Left ventricle myocardium inferior (tissue), 1 donor: ENCODE data around the gene TRDN. TPM values are rescaled to one million over a fixed set of nuclear protein-coding genes. Genes with fewer than 3 reads are reported as not detected.
"Not testable (repeated sequence)": the region's sequence is repeated elsewhere in the genome, so short reads cannot be mapped to it uniquely, and the experiment has no call there.

Experiments used
- DNase-seq: peaks from one replicate; pipeline ENCODE4 v3.0.0-alpha.2; 2020
- H3K27ac ChIP-seq: fragments of 200-600 bp; replicated peaks from 2 replicates; pipeline ENCODE4 v1.8.0; 2021
- H3K27me3 ChIP-seq: fragments of 200-600 bp; 2 replicates; pipeline ENCODE4 v1.8.0; 2021; ENCODE audit warnings: low read depth
- H3K36me3 ChIP-seq: fragments of 200-600 bp; 2 replicates; pipeline ENCODE4 v1.8.0; 2021
- H3K4me1 ChIP-seq: fragments of 200-600 bp; 2 replicates; pipeline ENCODE4 v1.8.0; 2021
- H3K4me3 ChIP-seq: fragments of 200-600 bp; 2 replicates; pipeline ENCODE4 v1.8.0; 2021; ENCODE audit warnings: mild to moderate bottlenecking, moderate library complexity
- H3K9me3 ChIP-seq: fragments of 200-600 bp; replicated peaks from 2 replicates; pipeline ENCODE4 v1.8.0; 2021
- CTCF ChIP-seq: fragments of 200-600 bp; IDR thresholded peaks from 2 replicates; pipeline ENCODE4 v1.8.0; 2021; ENCODE audit warnings: antibody characterized with exemption, mild to moderate bottlenecking, borderline replicate concordance
- intact Hi-C: fragments of 100-400 bp; cut with micrococcal nuclease; formaldehyde crosslinking; loops from one replicate; pipeline ENCODE4 v1.11.0; 2022
- total RNA-seq: library from RNA; stranded (reverse); fragmentation: NEBNext Ultra II Directional; extraction: Animal tissue kit (Norgen Biotek cat#: 25700); gene quantifications from one replicate; pipeline ENCODE4 v1.2.1, GENCODE V29; 2021
- donor health status: DM: no; HTN: yes; CAD: no; lungs with severe emphysema.

Gene TRDN
- total RNA-seq, 1 donor from 2014 or later = 453 TPM

GRCh38 chr6:123564361-123564760 lies 72.4 kb downstream of the TRDN start:
- H3K27me3 ChIP-seq = no peaks in the 10 kb centered on the region
- TF ChIP-seq CTCF = no peak
- H3K36me3 ChIP-seq = no peaks in the 10 kb centered on the region
- H3K4me3 ChIP-seq = no peak overlapping the region
- H3K9me3 ChIP-seq = no peaks in the 10 kb centered on the region
- no peak for DNase-seq
- intact Hi-C loops = no loop called here
- no peak overlapping the region for H3K27ac ChIP-seq
- H3K4me1 ChIP-seq = peaks cover 33% of the 10 kb centered on the region

GRCh38 chr6:123562677-123563076 lies 74.1 kb downstream of the TRDN start:
- H3K27me3 ChIP-seq = no peaks in the 10 kb centered on the region
- TF ChIP-seq CTCF = no peak
- no peaks in the 10 kb centered on the region for H3K9me3 ChIP-seq
- no peak overlapping the region for H3K27ac ChIP-seq
- no peak overlapping the region for H3K4me3 ChIP-seq
- peaks cover 31% of the 10 kb centered on the region for H3K4me1 ChIP-seq
- H3K36me3 ChIP-seq = no peaks in the 10 kb centered on the region
- DNase-seq = no peak
- intact Hi-C loops = no loop called here

GRCh38 chr6:123562264-123562663 lies 74.5 kb downstream of the TRDN start:
- Histone ChIP-seq H3K27ac (no peak overlapping the region), H3K27me3 (no peaks in the 10 kb centered on the region), H3K4me3 (no peak overlapping the region), H3K4me1 (peaks cover 31% of the 10 kb centered on the region), H3K36me3 (no peaks in the 10 kb centered on the region), H3K9me3 (no peaks in the 10 kb centered on the region)
- TF ChIP-seq CTCF = no peak
- intact Hi-C loops = no loop called here
- no peak for DNase-seq

- not testable (repeated sequence) for H3K27ac ChIP-seq, DNase-seq
- H3K4me1 ChIP-seq = peaks cover 41% of the 10 kb centered on the region
Measured at GRCh38 chr6:123559816-123560215, 76.9 kb downstream of the TRDN start.

GRCh38 chr6:123557474-123557873 lies 79.3 kb downstream of the TRDN start:
- H3K4me3 ChIP-seq, H3K27ac ChIP-seq, intact Hi-C loops, H3K9me3 ChIP-seq, H3K27me3 ChIP-seq, H3K36me3 ChIP-seq, DNase-seq: not testable (repeated sequence)
- peaks cover 45% of the 10 kb centered on the region for H3K4me1 ChIP-seq

More at GRCh38 chr6:123559816-123560215, 76.9 kb downstream of the TRDN start:
- H3K36me3 ChIP-seq, intact Hi-C loops, H3K4me3 ChIP-seq, H3K27me3 ChIP-seq, H3K9me3 ChIP-seq: not testable (repeated sequence)

GRCh38 chr6:123551939-123552707 lies 84.6 kb downstream of the TRDN start:
- no peak for TF ChIP-seq CTCF
- Histone ChIP-seq H3K36me3 (no peaks in the 10 kb centered on the region), H3K27me3 (no peaks in the 10 kb centered on the region), H3K4me3 (no peak overlapping the region), H3K4me1 (peaks cover 65% of the 10 kb centered on the region), H3K27ac (peak overlapping the region; percentile 22), H3K9me3 (no peaks in the 10 kb centered on the region)
- intact Hi-C loops = no loop called here
- no peak for DNase-seq
